Measurements from ENCODE around the gene ANKLE2. TPM values are rescaled to one million over a fixed set of nuclear protein-coding genes. Genes with fewer than 3 reads are reported as not detected.

ANKLE2 gene
- total RNA-seq, 1 donor from 2014 or later, result 96.2 TPM

- DNase-seq (ENCODE audit: low spot score), result no peak
- Mint-ChIP-seq H3K4me3 (ENCODE audit: unreplicated experiment) (peak overlapping the region; percentile 56), H3K9me3 (ENCODE audit: unreplicated experiment) (no peaks in the 10 kb centered on the region), H3K36me3 (ENCODE audit: low read depth, unreplicated experiment) (peaks cover 40% of the 10 kb centered on the region), H3K27me3 (ENCODE audit: unreplicated experiment) (peaks cover 2% of the 10 kb centered on the region), H3K4me1 (ENCODE audit: unreplicated experiment) (no peaks in the 10 kb centered on the region), H3K27ac (ENCODE audit: unreplicated experiment) (no peak overlapping the region)
- TF ChIP-seq CTCF (IDR thresholded peaks at IDR 0.05; ENCODE audit: unreplicated experiment), result no peak
These were observed 13.7 kb downstream of the ANKLE2 start for GRCh38 chr12:132747896-132748295.

- no peaks in the 10 kb centered on the region for H3K9me3 Mint-ChIP-seq (ENCODE audit: unreplicated experiment)
- H3K27me3 Mint-ChIP-seq (ENCODE audit: unreplicated experiment), result peaks cover 6% of the 10 kb centered on the region
- no peak overlapping the region for H3K4me3 Mint-ChIP-seq (ENCODE audit: unreplicated experiment)
- no peaks in the 10 kb centered on the region for H3K4me1 Mint-ChIP-seq (ENCODE audit: unreplicated experiment)
- no peak for TF ChIP-seq CTCF (IDR thresholded peaks at IDR 0.05; ENCODE audit: unreplicated experiment)
- no peak overlapping the region for H3K27ac Mint-ChIP-seq (ENCODE audit: unreplicated experiment)
- DNase-seq (ENCODE audit: low spot score), result no peak
- H3K36me3 Mint-ChIP-seq (ENCODE audit: low read depth, unreplicated experiment), result peaks cover 45% of the 10 kb centered on the region
These were observed 14.2 kb downstream of the ANKLE2 start for GRCh38 chr12:132747395-132747794.

GRCh38 chr12:132746613-132747012, 15.0 kb downstream of the ANKLE2 start:
- no peak for DNase-seq (ENCODE audit: low spot score)
- Mint-ChIP-seq H3K27ac (ENCODE audit: unreplicated experiment) (no peak overlapping the region), H3K9me3 (ENCODE audit: unreplicated experiment) (no peaks in the 10 kb centered on the region), H3K36me3 (ENCODE audit: low read depth, unreplicated experiment) (peaks cover 53% of the 10 kb centered on the region), H3K4me3 (ENCODE audit: unreplicated experiment) (no peak overlapping the region), H3K4me1 (ENCODE audit: unreplicated experiment) (no peaks in the 10 kb centered on the region), H3K27me3 (ENCODE audit: unreplicated experiment) (peaks cover 7% of the 10 kb centered on the region)
- TF ChIP-seq CTCF (IDR thresholded peaks at IDR 0.05; ENCODE audit: unreplicated experiment), result no peak

- no peak for DNase-seq (ENCODE audit: low spot score)
- H3K36me3 Mint-ChIP-seq (ENCODE audit: low read depth, unreplicated experiment), result peaks cover 78% of the 10 kb centered on the region
- no peaks in the 10 kb centered on the region for H3K9me3 Mint-ChIP-seq (ENCODE audit: unreplicated experiment)
- no peak for TF ChIP-seq CTCF (IDR thresholded peaks at IDR 0.05; ENCODE audit: unreplicated experiment)
- peak overlapping the region; percentile 62 for H3K4me3 Mint-ChIP-seq (ENCODE audit: unreplicated experiment)
- peaks cover 9% of the 10 kb centered on the region for H3K27me3 Mint-ChIP-seq (ENCODE audit: unreplicated experiment)
- no peak overlapping the region for H3K27ac Mint-ChIP-seq (ENCODE audit: unreplicated experiment)
- no peaks in the 10 kb centered on the region for H3K4me1 Mint-ChIP-seq (ENCODE audit: unreplicated experiment)
These were observed 17.8 kb downstream of the ANKLE2 start for GRCh38 chr12:132743831-132744230.

- H3K9me3 Mint-ChIP-seq (ENCODE audit: unreplicated experiment), result no peaks in the 10 kb centered on the region
- peaks cover 76% of the 10 kb centered on the region for H3K36me3 Mint-ChIP-seq (ENCODE audit: low read depth, unreplicated experiment)
- no peak for DNase-seq (ENCODE audit: low spot score)
- no peak overlapping the region for H3K27ac Mint-ChIP-seq (ENCODE audit: unreplicated experiment)
- H3K4me3 Mint-ChIP-seq (ENCODE audit: unreplicated experiment), result peak overlapping the region; percentile 51
- peaks cover 9% of the 10 kb centered on the region for H3K27me3 Mint-ChIP-seq (ENCODE audit: unreplicated experiment)
- TF ChIP-seq CTCF (IDR thresholded peaks at IDR 0.05; ENCODE audit: unreplicated experiment), result no peak
- H3K4me1 Mint-ChIP-seq (ENCODE audit: unreplicated experiment), result no peaks in the 10 kb centered on the region
These were observed 20.0 kb downstream of the ANKLE2 start for GRCh38 chr12:132741620-132742019.
